ENCODE measurements around the gene RPS6KB2. TPM values are rescaled to one million over a fixed set of nuclear protein-coding genes. Genes with fewer than 3 reads are reported as not detected.
A peak's percentile ranks its signal among the peaks of the same experiment; 100 is the strongest.
"Not testable (repeated sequence)": the region's sequence is repeated elsewhere in the genome, so short reads cannot be mapped to it uniquely, and the experiment has no call there.

Gene RPS6KB2
- total RNA-seq, 1 donor from 2014 or later: 40.0 TPM

GRCh38 chr11:67468456-67468758 lies 40.1 kb downstream of the RPS6KB2 start:
- Histone ChIP-seq H3K4me1 (peaks cover 26% of the 10 kb centered on the region), H3K9me3 (no peaks in the 10 kb centered on the region), H3K27ac (peak overlapping the region; percentile 93), H3K27me3 (no peaks in the 10 kb centered on the region), H3K36me3 (no peaks in the 10 kb centered on the region), H3K4me3 (peak overlapping the region; percentile 97)
- DNase-seq (no peak), ATAC-seq (no peak)
- TF ChIP-seq CTCF (IDR thresholded peaks at IDR 0.05): no peak
- intact Hi-C loops (cut with DNase I): no loop called here

GRCh38 chr11:67468759-67469507 lies 40.6 kb downstream of the RPS6KB2 start, which contains the start of gene TMEM134:
Gene TMEM134 (minus strand): TSS chr11:67469251. CDS start chr11:67469192, 59 bp downstream.
- intact Hi-C loops (cut with DNase I): no loop called here

GRCh38 chr11:67469508-67469811 lies 41.2 kb downstream of the RPS6KB2 start:
- intact Hi-C loops (cut with DNase I): no loop called here

More at GRCh38 chr11:67468759-67469507, 40.6 kb downstream of the RPS6KB2 start, which contains the start of gene TMEM134:
- no peaks in the 10 kb centered on the region for H3K9me3 ChIP-seq
- peak; percentile 46 for TF ChIP-seq CTCF (IDR thresholded peaks at IDR 0.05)
- ATAC-seq (peak; percentile 92), DNase-seq (peak; percentile 97)
- peak within 1 kb of the TSS; percentile 97 for H3K4me3 ChIP-seq
- no peaks in the 10 kb centered on the region for H3K36me3 ChIP-seq
- H3K4me1 ChIP-seq: peaks cover 22% of the 10 kb centered on the region
- H3K27me3 ChIP-seq: no peaks in the 10 kb centered on the region
- H3K27ac ChIP-seq: peak within 1 kb of the TSS; percentile 93

GRCh38 chr11:67470337-67471002 lies 42.2 kb downstream of the RPS6KB2 start:
- Histone ChIP-seq H3K36me3 (no peaks in the 10 kb centered on the region), H3K27ac (no peak overlapping the region), H3K9me3 (no peaks in the 10 kb centered on the region), H3K4me3 (no peak overlapping the region), H3K4me1 (peaks cover 18% of the 10 kb centered on the region), H3K27me3 (no peaks in the 10 kb centered on the region)
- intact Hi-C loops (cut with DNase I): no loop called here
- TF ChIP-seq CTCF (IDR thresholded peaks at IDR 0.05): no peak
- DNase-seq: no peak
- no peak for ATAC-seq

More at GRCh38 chr11:67469508-67469811, 41.2 kb downstream of the RPS6KB2 start:
- no peak for TF ChIP-seq CTCF (IDR thresholded peaks at IDR 0.05)
- H3K4me3 ChIP-seq: peak overlapping the region; percentile 97
- ATAC-seq (no peak), DNase-seq (no peak)
- no peaks in the 10 kb centered on the region for H3K27me3 ChIP-seq
- peaks cover 18% of the 10 kb centered on the region for H3K4me1 ChIP-seq
- H3K27ac ChIP-seq: peak overlapping the region; percentile 93
- no peaks in the 10 kb centered on the region for H3K9me3 ChIP-seq
- H3K36me3 ChIP-seq: no peaks in the 10 kb centered on the region

GRCh38 chr11:67472882-67473281 lies 44.6 kb downstream of the RPS6KB2 start:
- ATAC-seq (no peak), DNase-seq (no peak)
- Histone ChIP-seq H3K27ac (no peak overlapping the region), H3K9me3 (no peaks in the 10 kb centered on the region), H3K4me1 (peaks cover 8% of the 10 kb centered on the region), H3K27me3 (no peaks in the 10 kb centered on the region), H3K36me3 (no peaks in the 10 kb centered on the region), H3K4me3 (no peak overlapping the region)
- intact Hi-C loops (cut with DNase I): no loop called here
- TF ChIP-seq CTCF (IDR thresholded peaks at IDR 0.05): no peak

GRCh38 chr11:67476692-67477091 lies 48.4 kb downstream of the RPS6KB2 start:
- H3K4me3 ChIP-seq; H3K4me1 ChIP-seq; intact Hi-C loops (cut with DNase I); H3K36me3 ChIP-seq; H3K27me3 ChIP-seq; ATAC-seq; DNase-seq; H3K9me3 ChIP-seq; H3K27ac ChIP-seq: not testable (repeated sequence)

GRCh38 chr11:67477344-67478050 lies 49.2 kb downstream of the RPS6KB2 start:
- H3K27ac ChIP-seq; H3K36me3 ChIP-seq; H3K27me3 ChIP-seq; H3K4me3 ChIP-seq; H3K9me3 ChIP-seq; DNase-seq; H3K4me1 ChIP-seq; intact Hi-C loops (cut with DNase I); ATAC-seq: not testable (repeated sequence)
